OCI-LY7 (cell line): Measurements from ENCODE around the gene IL25. TPM values are rescaled to one million over a fixed set of nuclear protein-coding genes. Genes with fewer than 3 reads are reported as not detected.
A peak's percentile ranks its signal among the peaks of the same experiment; 100 is the strongest.

Experiments
- Bru-seq: library from RNA; stranded (reverse); fragments of 400-500 nt; gene quantifications from one replicate; lab custom pipeline; 2021; lab: Mats Ljungman, UMichigan
- BruChase-seq, 2 experiments: library from RNA; stranded (reverse); fragments of 400-500 nt; gene quantifications; one replicate each; lab custom pipeline; 2021; lab: Mats Ljungman, UMichigan
- BruUV-seq: library from RNA; stranded (reverse); fragments of 400-500 nt; replicated peaks from 2 replicates; lab custom pipeline; 2021; lab: Mats Ljungman, UMichigan
- CTCF ChIA-PET: fragments of 300-600 bp; sonication (Branson Sonifier 250); formaldehyde crosslinking; loops from one replicate; lab custom pipeline; 2022; ENCODE audit warnings: antibody characterized with exemption; ENCODE audit not compliant: unreplicated experiment; lab: Charles Lee
- POLR2A ChIA-PET: fragments of 300-600 bp; sonication (Branson Sonifier 250); formaldehyde crosslinking; loops from one replicate; lab custom pipeline; 2022; ENCODE audit warnings: antibody characterized with exemption; lab: Charles Lee
- DNase-seq: peaks from one replicate; pipeline ENCODE4 v3.0.0-alpha.2; 2015; ENCODE audit warnings: low spot score
- H2AFZ ChIP-seq: fragments of 200-600 bp; sonication (generic), shearing (Covaris generic); 2 replicates; pipeline ENCODE4 v1.6.1; 2014; ENCODE audit warnings: mild to moderate bottlenecking, antibody characterized with exemption, low read length, moderate library complexity
- H3K27ac ChIP-seq: fragments of 200-600 bp; sonication (generic); 2 replicates; pipeline ENCODE4 v1.5.1; 2014; ENCODE audit warnings: mixed run types, low read depth, mild to moderate bottlenecking, moderate library complexity, low read length, inconsistent platforms; ENCODE audit not compliant: poor library complexity, severe bottlenecking
- H3K36me3 ChIP-seq: fragments of 200-600 bp; sonication (generic); 2 replicates; pipeline ENCODE4 v1.6.1; 2014; ENCODE audit warnings: mild to moderate bottlenecking, antibody characterized with exemption, low read length, moderate library complexity, mixed read lengths; ENCODE audit not compliant: insufficient read depth
- H3K4me1 ChIP-seq: fragments of 200-600 bp; sonication (generic); 2 replicates; pipeline ENCODE4 v1.5.1; 2014; ENCODE audit warnings: mild to moderate bottlenecking, low read length; ENCODE audit not compliant: insufficient read depth, poor library complexity, severe bottlenecking
- H3K4me2 ChIP-seq: fragments of 200-600 bp; sonication (generic); 2 replicates; pipeline ENCODE4 v1.6.1; 2014; ENCODE audit warnings: mild to moderate bottlenecking, low read length
- H3K4me3 ChIP-seq: fragments of 200-600 bp; sonication (generic); 2 replicates; pipeline ENCODE4 v1.5.1; 2014; ENCODE audit warnings: mild to moderate bottlenecking, low read depth, low read length; ENCODE audit not compliant: poor library complexity, severe bottlenecking
- H3K79me2 ChIP-seq: fragments of 200-600 bp; sonication (generic); 2 replicates; pipeline ENCODE4 v1.6.1; 2016; ENCODE audit warnings: low read depth, mild to moderate bottlenecking, low read length, moderate library complexity, mixed read lengths; ENCODE audit not compliant: insufficient read depth
- H3K9me2 ChIP-seq: fragments of 200-600 bp; sonication (generic); 2 replicates; pipeline ENCODE4 v1.6.1; 2016; ENCODE audit warnings: mild to moderate bottlenecking, low read length, mixed read lengths; ENCODE audit not compliant: insufficient read depth
- H3K9me3 ChIP-seq: fragments of 200-600 bp; sonication (generic); 2 replicates; pipeline ENCODE4 v1.6.1; 2014; ENCODE audit warnings: mild to moderate bottlenecking, mixed run types, low read length, mixed read lengths
- H4K20me1 ChIP-seq: fragments of 200-600 bp; sonication (generic); 2 replicates; pipeline ENCODE4 v1.6.1; 2014; ENCODE audit warnings: mild to moderate bottlenecking, antibody characterized with exemption, low read length, moderate library complexity, mixed read lengths; ENCODE audit not compliant: insufficient read depth
- EZH2phosphoT487 ChIP-seq: fragments of 200-600 bp; sonication (generic); IDR thresholded peaks from 2 replicates; pipeline ENCODE4 v1.6.1; 2018; ENCODE audit warnings: low read depth, borderline replicate concordance, mild to moderate bottlenecking, mixed run types, antibody characterized with exemption, low read length, moderate library complexity, mixed read lengths
- intact Hi-C: fragments of 100-400 bp; cut with micrococcal nuclease; formaldehyde crosslinking; loops from one replicate; pipeline ENCODE4 v1.10.0; 2022; ENCODE audit not compliant: unreplicated experiment
- long read RNA-seq: library from polyadenylated mRNA; stranded (forward); transcript quantifications from one replicate; pipeline ENCODE4 v2.0.0, GENCODE V29; 2022
- total RNA-seq, 2 experiments: library from RNA; depleted of rRNA in 1 of 2; stranded (reverse); fragments of >200 nt in 1 of 2; shearing (Covaris generic) in 1 of 2; gene quantifications; 2 replicates each; pipeline ENCODE4 v1.2.3, GENCODE V29; 2014 to 2022
- TF ChIP-seq, protein P1 (sequence below): fragments of 200-600 bp; sonication (generic); conservative IDR thresholded peaks from 2 replicates; pipeline ENCODE4 v1.5.1; 2014; ENCODE audit warnings: mild to moderate bottlenecking, antibody characterized with exemption, low read length, moderate library complexity, mixed read lengths

IL25 gene
- not detected in 2 replicates for total RNA-seq (2014; rRNA removed; shearing (Covaris generic))
- total RNA-seq (2022): not detected in 2 replicates
- not detected for Bru-seq, nascent RNA
- not detected for BruChase-seq, experiment 1, labeled RNA remaining after a 6-hour chase
- BruChase-seq, experiment 2, labeled RNA remaining after a 2-hour chase: not detected
- long read RNA-seq: 0 reads

- CTCF ChIA-PET: no interaction called here
- no peaks in the 10 kb centered on the region for H3K9me2 ChIP-seq
- no peak for DNase-seq
- POLR2A ChIA-PET: no interaction called here
- BruUV-seq: no TSS peak
- no peak for TF ChIP-seq EZH2phosphoT487
- no peaks in the 10 kb centered on the region for H3K4me1 ChIP-seq
- H3K4me2 ChIP-seq: no peak within 1 kb of the TSS
- no peaks in the 10 kb centered on the region for H3K9me3 ChIP-seq
- H3K36me3 ChIP-seq: no peaks in the 10 kb centered on the region
- H3K79me2 ChIP-seq: no peaks in the 10 kb centered on the region
- no peak within 1 kb of the TSS for H3K4me3 ChIP-seq
- H2AFZ ChIP-seq: no peak within 1 kb of the TSS
- no peaks in the 10 kb centered on the region for H4K20me1 ChIP-seq
- no peak within 1 kb of the TSS for H3K27ac ChIP-seq
- intact Hi-C loops: no loop called here
These were observed at the start of gene IL25 for GRCh38 chr14:23372509-23372908. TSS of gene IL25 (plus strand) at chr14:23372809.

DNA sequence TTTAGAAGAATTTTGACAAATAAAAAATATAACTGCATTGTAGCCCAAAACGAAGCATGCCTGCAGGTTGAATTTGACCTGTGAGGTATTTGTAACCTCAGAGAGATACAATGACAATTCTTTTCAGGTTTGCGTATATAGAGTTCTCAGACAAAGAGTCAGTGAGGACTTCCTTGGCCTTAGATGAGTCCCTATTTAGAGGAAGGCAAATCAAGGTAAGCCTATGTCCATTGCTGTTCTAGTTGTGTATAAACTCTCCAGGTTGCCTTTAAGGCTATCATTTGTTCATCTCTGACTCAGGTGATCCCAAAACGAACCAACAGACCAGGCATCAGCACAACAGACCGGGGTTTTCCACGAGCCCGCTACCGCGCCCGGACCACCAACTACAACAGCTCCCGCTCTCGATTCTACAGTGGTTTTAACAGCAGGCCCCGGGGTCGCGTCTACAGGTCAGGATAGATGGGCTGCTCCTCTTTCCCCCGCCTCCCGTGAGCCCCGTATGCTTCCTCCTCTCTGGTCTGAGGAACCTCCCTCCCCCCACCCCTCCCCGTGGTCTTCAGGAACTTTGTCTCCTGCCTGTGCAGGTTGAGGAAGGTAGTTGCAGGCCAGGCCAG, 48.7 kb upstream of the IL25 start:
- intact Hi-C loops: loop anchor here (5.0 kb wide), 1 partner anchor 143 kb away; the partner anchor contains the start of gene NGDN
- H3K36me3 ChIP-seq: peaks cover 53% of the 10 kb centered on the region
- no TSS peak for BruUV-seq
- CTCF ChIA-PET: interaction anchor here (0.6 kb wide), 1 partner anchor 327 kb away, joined by 3 read pairs; no protein-coding TSS in a partner anchor
- H3K79me2 ChIP-seq: peaks cover 23% of the 10 kb centered on the region
- no peak overlapping the region for H2AFZ ChIP-seq
- H4K20me1 ChIP-seq: peaks cover 13% of the 10 kb centered on the region; the same call in 1 of the 2 replicates
- no peak overlapping the region for H3K4me3 ChIP-seq
- no peaks in the 10 kb centered on the region for H3K9me2 ChIP-seq
- TF ChIP-seq, protein P1, sequence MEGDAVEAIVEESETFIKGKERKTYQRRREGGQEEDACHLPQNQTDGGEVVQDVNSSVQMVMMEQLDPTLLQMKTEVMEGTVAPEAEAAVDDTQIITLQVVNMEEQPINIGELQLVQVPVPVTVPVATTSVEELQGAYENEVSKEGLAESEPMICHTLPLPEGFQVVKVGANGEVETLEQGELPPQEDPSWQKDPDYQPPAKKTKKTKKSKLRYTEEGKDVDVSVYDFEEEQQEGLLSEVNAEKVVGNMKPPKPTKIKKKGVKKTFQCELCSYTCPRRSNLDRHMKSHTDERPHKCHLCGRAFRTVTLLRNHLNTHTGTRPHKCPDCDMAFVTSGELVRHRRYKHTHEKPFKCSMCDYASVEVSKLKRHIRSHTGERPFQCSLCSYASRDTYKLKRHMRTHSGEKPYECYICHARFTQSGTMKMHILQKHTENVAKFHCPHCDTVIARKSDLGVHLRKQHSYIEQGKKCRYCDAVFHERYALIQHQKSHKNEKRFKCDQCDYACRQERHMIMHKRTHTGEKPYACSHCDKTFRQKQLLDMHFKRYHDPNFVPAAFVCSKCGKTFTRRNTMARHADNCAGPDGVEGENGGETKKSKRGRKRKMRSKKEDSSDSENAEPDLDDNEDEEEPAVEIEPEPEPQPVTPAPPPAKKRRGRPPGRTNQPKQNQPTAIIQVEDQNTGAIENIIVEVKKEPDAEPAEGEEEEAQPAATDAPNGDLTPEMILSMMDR: no peak
- TF ChIP-seq EZH2phosphoT487: no peak
- no peak overlapping the region for H3K27ac ChIP-seq
- H3K4me2 ChIP-seq: peak overlapping the region; percentile 70; the same call in 1 of the 2 replicates
- no peaks in the 10 kb centered on the region for H3K9me3 ChIP-seq
- DNase-seq: no peak
- H3K4me1 ChIP-seq: peaks cover 27% of the 10 kb centered on the region
- POLR2A ChIA-PET: interaction anchor here (5.7 kb wide), 1 partner anchor 19 kb away, joined by 122 read pairs; the partner anchor contains the start of genes BCL2L2 and PPP1R3E

- no peaks in the 10 kb centered on the region for H3K9me2 ChIP-seq
- no peak overlapping the region for H3K4me2 ChIP-seq
- H3K79me2 ChIP-seq: peaks cover 23% of the 10 kb centered on the region
- peaks cover 13% of the 10 kb centered on the region; the same call in 1 of the 2 replicates for H4K20me1 ChIP-seq
- no peak overlapping the region for H3K4me3 ChIP-seq
- no peaks in the 10 kb centered on the region for H3K9me3 ChIP-seq
- H3K4me1 ChIP-seq: peaks cover 26% of the 10 kb centered on the region
- ChIA-PET CTCF (interaction anchor here (0.6 kb wide), 1 partner anchor 327 kb away, joined by 3 read pairs; no protein-coding TSS in a partner anchor), POLR2A (no interaction called here)
- no TSS peak for BruUV-seq
- intact Hi-C loops: loop anchor here (5.0 kb wide), 1 partner anchor 143 kb away; the partner anchor contains the start of gene NGDN
- no peak for DNase-seq
- H2AFZ ChIP-seq: no peak overlapping the region
- peaks cover 53% of the 10 kb centered on the region for H3K36me3 ChIP-seq
- H3K27ac ChIP-seq: no peak overlapping the region
- no peak for TF ChIP-seq EZH2phosphoT487
- TF ChIP-seq, protein P1: no peak
These were observed 48.2 kb upstream of the IL25 start for GRCh38 chr14:23324455-23324846.
